ENCODE measurements around the gene SLC6A17.

The SLC6A17 gene

GRCh38 chr1:110173466-110174105 lies 23.3 kb downstream of the SLC6A17 start:
- no peak for DNase-seq (ENCODE audit: low read depth in 2 of 2)

DNA sequence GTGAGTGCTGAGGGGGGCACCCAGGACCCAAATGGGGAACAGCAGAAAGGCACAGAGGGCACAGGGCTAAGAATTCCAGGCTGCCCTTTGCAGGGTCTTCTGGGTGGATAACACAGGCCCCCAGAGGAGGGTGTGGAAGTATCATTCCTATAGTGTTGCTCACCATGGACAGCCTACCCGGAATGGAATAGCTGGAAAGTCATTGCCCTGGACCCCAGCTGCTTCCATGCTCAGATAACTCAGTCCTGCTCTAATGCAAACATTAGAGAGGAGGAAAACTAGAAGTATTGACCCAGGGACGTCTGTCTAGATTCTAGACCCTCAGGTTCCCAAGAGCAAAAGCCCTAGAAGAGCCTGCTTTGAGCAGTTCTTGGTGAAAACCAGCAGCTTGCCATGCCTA lies 24.7 kb downstream of the SLC6A17 start:
- DNase-seq (ENCODE audit: low read depth in 2 of 2) = no peak

DNA sequence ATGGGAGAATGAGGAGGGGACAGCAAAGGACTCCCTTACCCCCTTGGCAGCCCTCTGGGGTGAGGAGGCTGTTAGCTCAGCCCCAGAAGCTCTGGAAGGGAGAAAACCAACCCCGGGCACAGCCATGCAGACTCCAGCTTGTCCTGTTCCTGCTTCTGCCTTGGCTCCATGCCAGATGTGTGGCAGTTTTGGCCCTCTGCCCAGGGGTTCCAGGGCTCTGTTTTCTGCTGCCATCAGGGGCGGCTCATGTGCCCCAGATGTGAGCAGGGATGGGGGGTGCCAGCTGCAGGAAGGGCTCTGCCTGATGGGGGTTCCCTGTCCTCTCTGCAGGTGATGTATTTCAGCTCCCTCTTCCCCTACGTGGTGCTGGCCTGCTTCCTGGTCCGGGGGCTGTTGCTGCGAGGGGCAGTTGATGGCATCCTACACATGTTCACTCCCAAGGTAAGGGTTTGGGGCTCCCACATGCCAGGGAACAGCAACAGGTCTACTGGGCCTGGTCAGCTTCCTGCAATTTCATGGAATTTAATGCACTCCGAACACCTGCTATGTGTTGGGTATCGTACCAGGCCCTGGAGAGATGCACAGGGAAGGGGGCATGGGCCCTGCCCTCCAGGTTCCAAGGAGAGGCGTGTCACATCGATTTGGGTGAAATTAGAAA lies 26.1 kb downstream of the SLC6A17 start:
- no peak for DNase-seq (ENCODE audit: low read depth in 2 of 2)

DNA sequence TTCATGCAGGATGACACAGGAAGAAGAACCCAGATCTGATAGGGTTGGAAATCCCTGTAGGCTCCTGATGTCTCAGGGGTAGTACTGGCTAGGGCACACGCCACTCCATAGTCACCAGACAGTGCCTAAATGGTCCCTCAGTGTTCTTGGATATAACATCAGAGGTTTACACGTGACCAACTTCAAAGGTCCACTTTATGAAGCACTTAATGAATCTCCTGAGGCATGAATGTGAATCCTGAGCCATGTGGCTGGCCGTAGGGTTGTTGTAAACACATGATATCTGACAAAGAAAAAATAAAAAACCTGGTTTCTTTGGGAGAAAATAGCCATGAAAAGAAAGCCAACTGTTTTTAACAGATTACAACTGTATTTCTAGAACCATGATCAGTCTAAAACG lies 27.5 kb downstream of the SLC6A17 start:
- no peak for DNase-seq (ENCODE audit: low read depth in 2 of 2)

- DNase-seq (ENCODE audit: low read depth in 2 of 2) = no peak
Observed at GRCh38 chr1:110183642-110184167, 33.4 kb downstream of the SLC6A17 start.

DNA sequence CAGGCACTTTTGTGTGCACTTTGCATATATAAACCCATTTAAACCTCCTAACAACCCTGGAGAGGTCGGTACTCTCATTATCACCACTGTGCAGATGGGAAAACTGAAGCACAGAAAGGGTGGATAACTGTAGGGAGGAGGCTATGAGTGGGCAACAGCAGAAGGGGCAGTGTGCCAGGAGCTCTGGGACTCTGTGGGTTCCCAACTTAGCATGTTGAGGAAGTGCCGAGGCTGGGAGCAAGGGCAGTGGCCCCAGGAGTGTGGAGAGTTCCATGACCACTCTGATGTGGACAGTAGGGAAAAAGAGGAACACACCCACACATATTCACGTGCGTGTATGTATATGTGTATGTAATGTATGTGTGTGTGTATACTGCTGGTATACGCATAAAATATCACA lies 34.2 kb downstream of the SLC6A17 start:
- no peak for DNase-seq (ENCODE audit: low read depth in 2 of 2)

DNA sequence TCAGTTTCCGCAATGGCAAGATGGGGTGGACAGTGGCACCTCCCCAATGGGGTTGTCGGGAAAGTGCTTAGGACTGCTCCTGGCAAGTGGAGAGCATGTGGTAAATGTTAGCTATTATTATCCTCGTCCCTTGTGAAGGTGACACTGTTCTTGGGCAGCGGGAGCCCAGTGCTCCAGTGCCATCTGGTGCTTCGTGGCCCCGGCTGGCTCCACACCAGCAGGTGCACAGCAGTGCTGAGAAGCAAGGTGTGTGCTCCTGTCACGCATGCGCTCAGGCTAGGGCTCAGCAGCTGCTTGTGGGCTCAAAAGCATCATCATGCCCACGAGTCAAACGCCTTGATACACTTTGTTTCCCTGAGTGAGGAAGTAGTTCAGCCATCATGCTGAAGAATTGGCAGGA lies 34.9 kb downstream of the SLC6A17 start:
- no peak for DNase-seq (ENCODE audit: low read depth in 2 of 2)

- no peak for DNase-seq (ENCODE audit: low read depth in 2 of 2)
Observed at GRCh38 chr1:110186558-110186957, 36.3 kb downstream of the SLC6A17 start.

GRCh38 chr1:110187139-110187890 lies 37.0 kb downstream of the SLC6A17 start:
- no peak for DNase-seq (ENCODE audit: low read depth in 2 of 2)

GRCh38 chr1:110188035-110188618 lies 37.8 kb downstream of the SLC6A17 start:
- no peak for DNase-seq (ENCODE audit: low read depth in 2 of 2)

- DNase-seq (ENCODE audit: low read depth in 2 of 2) = no peak
Observed at GRCh38 chr1:110189181-110189580, 38.9 kb downstream of the SLC6A17 start.

GRCh38 chr1:110190282-110190929 lies 40.1 kb downstream of the SLC6A17 start:
- DNase-seq (ENCODE audit: low read depth in 2 of 2) = no peak

DNA sequence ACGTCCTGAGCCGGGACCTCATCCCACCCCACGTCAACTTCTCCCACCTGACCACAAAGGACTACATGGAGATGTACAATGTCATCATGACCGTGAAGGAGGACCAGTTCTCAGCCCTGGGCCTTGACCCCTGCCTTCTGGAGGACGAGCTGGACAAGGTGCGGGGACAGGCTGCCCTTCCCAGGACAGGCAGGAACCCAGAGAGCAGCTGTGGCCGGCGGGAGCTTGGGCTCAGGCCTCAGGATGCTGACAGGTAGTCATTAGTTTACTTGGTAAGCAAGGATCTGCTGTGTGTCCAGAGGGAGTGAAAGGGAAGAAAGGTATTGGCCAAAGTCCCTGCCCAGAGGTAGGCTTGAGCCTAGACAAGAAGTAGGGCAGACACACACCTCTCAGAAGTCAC lies 42.2 kb downstream of the SLC6A17 start:
- DNase-seq (ENCODE audit: low read depth in 2 of 2) = no peak

DNA sequence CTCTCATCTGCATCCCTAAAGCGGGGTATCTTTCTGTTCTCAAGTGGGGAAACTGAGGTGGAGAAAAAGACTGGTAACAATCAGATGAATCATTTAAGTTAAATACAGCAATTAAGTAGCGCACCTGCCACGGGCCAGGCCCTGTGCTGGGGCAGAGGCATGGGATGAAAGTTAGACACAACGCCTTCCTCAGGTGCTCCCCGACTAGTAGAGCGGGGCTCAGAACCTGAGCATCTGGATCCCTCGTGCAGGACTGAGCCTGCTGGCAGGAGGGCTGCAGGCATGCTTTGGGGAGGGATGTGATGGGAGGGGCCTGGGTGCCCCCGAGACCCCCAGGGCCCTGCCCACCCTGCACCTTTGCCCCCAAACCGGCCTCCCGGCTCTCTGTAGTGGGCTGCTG lies 44.9 kb downstream of the SLC6A17 start:
- DNase-seq (ENCODE audit: low read depth in 2 of 2) = no peak

DNA sequence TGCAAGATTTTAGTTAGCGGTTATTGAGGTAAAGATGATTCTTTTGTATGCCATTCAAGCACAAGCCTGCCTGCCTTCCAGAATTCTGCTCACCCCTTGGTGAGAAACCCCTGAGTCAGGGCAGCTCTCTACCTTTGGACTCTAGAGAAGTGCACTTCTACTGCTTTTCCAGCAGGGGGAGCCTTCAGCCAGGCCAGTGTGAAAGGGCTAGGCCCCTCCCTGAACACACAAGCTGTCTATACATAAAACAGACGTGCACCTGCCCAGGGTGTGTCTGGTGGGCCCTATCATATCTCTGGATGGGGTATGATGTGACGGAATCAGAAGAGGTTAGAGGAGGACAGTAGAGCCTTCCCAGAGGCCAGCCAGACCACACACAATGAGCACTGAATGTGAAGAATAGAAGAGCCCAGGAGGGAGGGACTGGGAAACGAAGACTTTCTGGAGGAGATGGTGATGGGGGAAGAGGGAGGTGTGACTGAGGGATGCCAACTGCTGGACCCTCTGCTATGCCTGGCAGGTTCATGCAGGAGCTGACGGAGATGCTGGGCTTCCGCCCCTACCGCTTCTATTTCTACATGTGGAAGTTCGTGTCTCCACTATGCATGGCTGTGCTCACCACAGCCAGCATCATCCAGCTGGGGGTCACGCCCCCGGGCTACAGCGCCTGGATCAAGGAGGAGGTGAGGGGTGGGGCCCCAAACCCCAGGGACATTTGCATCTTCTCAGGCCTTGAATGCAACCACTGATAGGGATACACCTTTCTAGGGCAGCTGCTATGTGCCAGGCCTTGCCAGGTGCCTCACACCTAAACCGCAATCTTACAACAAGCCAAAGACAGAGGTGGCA lies 46.8 kb downstream of the SLC6A17 start:
- peak in 1 of 2 donors; percentile 36 for DNase-seq (ENCODE audit: low read depth in 2 of 2)

- DNase-seq (ENCODE audit: low read depth in 2 of 2) = no peak
Observed at GRCh38 chr1:110197905-110198629, 47.8 kb downstream of the SLC6A17 start.

DNA sequence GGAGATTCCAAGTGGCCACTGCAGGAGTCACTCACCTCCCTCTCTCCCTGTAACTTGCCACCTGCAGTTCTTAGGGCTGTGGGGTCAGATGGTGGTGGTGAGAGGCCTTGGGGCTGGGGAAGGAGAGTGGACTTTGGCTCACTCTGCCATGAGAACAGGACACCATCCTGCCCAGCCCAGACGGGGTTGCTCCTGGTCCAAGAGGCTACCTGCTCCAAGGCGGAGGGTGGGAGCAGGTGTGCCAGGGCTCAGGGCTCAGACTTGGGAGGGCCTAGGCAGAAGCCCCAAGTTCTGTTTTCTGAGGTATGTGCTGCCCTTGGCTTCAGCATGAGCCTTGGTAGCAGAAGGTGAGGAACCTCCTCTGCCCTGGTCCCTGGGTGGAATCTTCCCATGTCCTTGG lies 48.5 kb downstream of the SLC6A17 start:
- DNase-seq (ENCODE audit: low read depth in 2 of 2) = no peak

GRCh38 chr1:110200190-110200589 lies 49.9 kb downstream of the SLC6A17 start:
- no peak for DNase-seq (ENCODE audit: low read depth in 2 of 2)

GRCh38 chr1:110200666-110201065 lies 50.4 kb downstream of the SLC6A17 start:
- no peak for DNase-seq (ENCODE audit: low read depth in 2 of 2)

DNA sequence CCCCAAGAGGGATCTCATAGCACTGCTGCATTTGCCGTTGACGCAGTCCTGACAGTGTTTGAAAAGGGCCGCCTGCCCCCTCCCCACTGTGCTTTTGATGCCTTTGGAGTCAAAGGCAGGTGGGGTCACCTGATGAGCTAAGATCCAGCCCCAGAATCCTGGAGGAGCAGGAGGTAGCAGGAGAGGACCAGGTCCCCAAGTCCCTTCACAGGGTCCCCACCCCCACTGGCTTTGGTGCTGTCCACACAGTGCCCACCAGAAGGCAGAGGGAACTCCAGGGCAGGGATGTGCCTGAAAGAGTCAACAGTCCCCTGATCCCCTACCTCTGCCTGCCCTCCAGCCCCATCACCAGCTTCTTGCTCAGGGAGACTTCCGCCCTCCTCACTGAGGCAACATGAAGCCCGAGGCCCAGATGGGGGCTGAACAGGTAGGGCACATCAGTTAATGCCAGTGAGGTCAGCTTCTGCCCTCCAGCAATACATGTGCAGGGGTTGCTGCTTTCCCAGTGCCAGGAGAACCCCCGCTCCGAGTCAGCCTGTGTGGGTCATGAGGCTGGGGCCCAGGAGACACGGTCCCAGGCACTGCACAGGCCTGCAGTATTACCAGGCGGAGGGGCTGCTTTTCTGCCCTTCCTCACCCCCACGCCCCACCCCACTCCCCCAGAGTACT lies 51.0 kb downstream of the SLC6A17 start:
- DNase-seq (ENCODE audit: low read depth in 2 of 2) = no peak

Measured in activated CD4-positive, alpha-beta T cell treated with anti-CD3 and anti-CD28 coated beads for 24 hours (primary cell).